NCI-H510A treated with DMSO at 0.1 percent for 48 hours (cell line): ENCODE measurements around the gene FRYL.
"Not testable (repeated sequence)": the region's sequence is repeated elsewhere in the genome, so short reads cannot be mapped to it uniquely, and the experiment has no call there.

Source experiments
- DNase-seq: peaks from one replicate; lab custom pipeline; 2025; lab: John Stamatoyannopoulos, UW

Gene FRYL

GRCh38 chr4:48785302-48785701 lies 5.2 kb upstream of the FRYL start:
- no peak for DNase-seq

DNA sequence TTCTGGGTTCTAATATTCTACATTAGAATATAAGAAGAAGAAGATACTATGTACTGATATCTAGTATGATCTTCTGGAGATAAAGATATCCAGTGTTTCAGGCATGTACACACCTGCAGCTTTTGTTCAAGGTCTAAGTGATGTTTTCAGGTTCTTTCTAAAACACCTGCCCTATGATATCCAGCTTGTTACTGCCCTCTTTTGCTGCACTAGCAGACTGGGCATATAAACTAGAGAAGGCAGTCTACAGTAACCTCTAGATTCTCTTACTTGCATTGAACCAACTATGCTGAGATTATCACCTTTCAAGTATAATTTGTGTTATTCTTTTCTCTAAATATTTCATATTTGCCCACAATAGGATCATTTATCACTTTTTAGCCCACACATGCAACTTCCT lies 1.9 kb upstream of the FRYL start:
- no peak for DNase-seq

DNA sequence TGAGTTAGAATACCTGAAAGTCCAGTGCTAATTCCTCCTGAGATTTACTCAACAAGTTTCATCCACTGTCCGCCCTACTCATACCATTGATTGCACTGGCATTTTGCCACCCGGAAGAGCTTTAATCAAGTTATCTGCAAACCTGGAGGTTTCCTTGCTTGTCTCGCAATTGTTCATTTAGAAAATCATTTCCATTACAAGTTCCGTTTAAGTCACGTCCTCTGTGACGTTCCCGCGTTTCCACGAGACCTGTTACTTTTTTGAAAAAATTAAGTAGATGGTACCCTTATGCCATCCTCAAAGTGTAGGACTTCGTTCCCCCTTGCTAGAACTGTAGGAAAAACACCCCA lies 761 bp upstream of the FRYL start:
- DNase-seq: no peak

DNA sequence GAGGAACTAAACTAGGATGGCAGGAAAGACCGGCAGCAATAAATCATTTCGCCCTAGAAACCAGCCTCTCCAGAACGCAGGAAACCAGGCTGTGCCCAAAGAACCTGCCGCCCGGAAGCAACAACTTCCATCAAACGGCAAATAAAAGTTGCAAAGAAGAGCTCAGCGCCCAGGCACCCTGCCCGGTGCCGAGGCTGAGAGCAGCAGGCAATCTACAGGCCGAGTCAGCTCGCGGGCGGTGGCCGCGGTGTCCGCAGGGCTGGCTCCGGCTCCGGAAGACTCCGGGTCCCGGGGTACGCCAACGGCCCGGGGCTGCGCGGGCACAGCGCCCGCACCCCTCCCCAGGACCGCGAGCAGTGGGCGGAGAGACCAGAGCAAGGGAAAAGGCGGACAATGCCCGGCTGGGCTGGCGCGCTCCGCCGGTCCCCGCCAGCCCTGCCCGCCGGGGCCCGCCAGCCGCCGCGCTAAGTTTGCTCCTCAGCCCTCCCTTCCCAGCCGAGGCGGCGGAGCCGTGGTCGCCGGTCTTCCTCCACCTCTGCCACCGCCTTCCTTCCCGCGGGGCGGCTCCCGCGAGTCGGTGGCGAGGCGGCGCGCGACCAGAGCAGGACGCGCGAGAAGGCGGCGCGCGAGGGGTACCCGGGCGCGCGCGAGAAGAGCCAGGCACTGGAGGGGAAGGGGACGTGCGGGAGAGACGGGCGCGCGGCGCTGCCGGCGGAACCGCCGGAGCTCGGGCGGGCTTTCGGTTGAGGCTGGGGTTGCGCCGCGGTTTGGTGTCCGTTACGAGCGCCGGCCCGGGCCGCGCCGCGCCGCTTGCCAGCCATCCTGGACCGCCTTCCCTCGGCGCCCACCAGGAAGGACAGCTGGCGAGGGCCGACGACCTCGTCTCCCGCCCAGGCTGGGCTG lies 733 bp downstream of the FRYL start:
- no peak for DNase-seq

GRCh38 chr4:48778431-48779094 lies 1.5 kb downstream of the FRYL start:
- DNase-seq: no peak

DNA sequence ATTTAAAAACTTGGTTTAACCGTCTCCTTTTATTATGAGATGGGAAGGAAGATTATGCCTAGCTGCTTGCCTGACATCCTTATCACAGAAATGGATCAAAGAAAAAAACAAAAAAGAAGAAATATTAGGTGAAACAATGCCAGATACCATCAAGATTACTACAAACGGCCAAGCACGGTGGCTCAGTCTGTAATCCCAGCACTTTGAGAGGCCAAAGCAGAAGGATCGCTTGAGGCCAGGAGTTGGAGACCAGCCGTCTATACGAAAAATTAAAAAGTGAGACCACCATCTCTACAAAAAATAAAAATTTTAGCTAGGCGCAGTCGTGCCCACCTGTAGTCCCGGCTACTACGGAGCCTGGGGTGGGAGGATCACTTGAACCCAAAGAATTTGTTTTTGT lies 2.3 kb downstream of the FRYL start:
- DNase-seq: no peak

GRCh38 chr4:48774760-48775710 lies 5.0 kb downstream of the FRYL start:
- DNase-seq: no peak

GRCh38 chr4:48772556-48772955 lies 7.5 kb downstream of the FRYL start:
- DNase-seq: no peak

DNA sequence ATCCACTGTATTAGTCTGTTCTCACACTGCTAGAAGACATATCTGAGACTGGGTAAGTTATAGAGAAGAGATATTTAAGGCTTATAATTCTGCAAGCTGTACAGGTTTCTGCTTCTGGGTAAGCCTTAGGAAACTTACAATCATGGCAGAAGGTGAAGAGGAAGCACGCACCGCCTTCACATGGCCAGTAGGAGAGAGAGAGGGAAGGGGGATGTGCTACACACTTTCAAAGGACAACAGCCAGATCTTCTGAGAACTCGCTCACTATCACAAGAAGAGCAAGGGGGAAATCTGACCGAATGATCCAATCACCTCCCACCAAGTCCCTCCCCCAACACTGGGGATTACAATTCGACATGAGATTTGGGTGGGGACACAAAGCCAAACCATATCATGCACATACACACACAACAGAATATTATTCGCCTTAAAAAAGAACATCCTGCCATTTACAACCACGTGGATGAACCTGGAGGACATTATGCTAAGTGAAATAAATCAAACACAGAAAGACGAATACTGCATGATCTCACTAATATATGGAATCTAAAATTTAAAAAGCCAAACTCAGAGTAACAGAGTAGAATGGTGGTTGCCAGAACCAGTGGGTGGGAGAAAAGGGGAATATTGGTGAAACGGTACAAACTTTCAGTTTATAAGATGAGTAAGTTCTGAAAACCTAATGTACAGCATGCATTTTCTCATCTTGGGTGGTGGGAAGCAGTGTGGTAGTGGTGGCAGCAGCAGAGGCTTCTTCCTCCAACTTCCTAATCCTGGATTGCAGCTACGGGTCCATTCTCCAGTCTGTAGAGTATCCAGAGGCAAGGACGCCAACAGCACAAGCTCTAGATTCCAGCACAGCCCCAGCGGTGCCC lies 12.8 kb downstream of the FRYL start:
- DNase-seq: no peak

DNA sequence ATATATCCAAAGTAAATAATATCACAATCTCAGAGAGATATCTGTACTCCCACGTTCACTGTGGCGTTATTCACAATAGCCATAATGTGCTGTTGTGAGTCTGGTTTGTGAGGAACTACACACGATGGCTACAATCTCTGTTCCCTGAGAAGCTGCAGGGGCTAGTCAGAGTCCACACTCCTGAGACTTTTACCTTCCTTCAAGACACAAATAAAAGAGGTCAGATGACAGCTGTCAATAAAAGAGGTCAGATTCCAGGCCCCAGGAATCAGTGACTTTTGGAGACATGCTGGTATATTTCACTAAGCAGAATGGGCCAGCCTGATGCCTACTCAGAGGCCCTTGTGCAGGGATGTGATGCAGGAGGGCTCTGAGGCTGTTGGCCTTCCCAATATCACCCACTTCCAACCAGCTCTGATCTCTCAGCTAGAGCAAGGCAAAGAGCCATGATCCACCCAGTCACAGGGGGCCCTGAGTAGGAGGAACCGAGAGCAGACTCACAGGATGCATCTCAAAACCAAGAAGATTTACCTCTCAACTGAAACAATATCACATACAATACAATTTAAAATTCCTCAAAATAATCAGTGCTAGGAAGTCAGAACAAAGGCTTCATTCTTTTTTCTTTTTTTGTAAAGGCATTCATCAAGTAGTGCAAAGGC lies 13.8 kb downstream of the FRYL start:
- DNase-seq: no peak

DNA sequence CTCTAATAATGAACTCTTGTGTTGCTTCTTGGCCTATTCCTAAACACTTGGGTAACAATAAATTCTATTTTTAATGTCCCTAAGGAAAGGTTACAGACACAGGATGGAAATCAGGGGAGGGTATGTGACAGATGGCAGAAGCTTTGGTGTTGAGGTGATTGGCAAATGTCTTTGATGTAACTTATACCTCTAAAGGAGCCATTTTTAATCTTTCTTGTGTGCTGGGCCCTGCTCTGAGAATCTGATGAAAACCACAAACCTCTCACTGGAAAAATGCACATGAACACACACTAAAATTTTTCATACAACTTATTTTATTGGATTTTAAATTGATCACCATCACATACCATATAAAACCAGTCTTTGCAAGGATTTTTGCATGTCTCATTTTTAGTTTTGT lies 17.7 kb downstream of the FRYL start:
- no peak for DNase-seq

DNA sequence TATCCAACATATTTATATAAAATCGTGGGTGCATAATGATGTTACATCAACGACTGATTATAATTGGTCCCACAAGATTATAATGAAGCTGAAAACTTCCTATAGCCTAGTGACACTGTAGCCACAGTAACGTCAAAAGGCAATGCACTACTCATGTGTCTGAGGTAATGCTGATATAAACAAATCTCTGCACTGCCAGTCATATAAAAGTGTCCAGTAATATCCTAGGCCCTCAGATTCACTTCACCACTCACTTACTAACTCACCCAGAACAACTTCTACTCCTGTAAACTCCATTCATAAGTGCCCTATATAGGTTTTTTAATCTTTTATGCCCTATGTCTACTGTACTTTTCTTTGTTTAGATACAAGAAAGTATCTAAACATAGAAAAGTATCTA lies 18.8 kb downstream of the FRYL start:
- DNase-seq: no peak

DNA sequence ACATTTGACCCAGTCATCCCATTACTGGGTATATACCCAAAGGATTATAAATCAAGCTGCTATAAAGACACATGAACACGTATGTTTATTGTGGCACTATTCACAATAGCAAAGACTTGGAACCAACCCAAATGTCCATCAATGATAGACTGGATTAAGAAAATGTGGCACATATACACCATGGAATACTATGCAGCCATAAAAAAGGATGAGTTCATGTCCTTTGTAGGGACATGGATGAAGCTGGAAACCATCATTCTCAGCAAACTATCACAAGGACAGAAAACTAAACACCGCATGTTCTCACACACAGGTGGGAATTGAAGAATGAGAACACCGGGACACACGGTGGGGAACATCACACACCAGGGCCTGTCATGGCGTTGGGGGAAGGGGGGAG lies 21.4 kb downstream of the FRYL start:
- DNase-seq: not testable (repeated sequence)

DNA sequence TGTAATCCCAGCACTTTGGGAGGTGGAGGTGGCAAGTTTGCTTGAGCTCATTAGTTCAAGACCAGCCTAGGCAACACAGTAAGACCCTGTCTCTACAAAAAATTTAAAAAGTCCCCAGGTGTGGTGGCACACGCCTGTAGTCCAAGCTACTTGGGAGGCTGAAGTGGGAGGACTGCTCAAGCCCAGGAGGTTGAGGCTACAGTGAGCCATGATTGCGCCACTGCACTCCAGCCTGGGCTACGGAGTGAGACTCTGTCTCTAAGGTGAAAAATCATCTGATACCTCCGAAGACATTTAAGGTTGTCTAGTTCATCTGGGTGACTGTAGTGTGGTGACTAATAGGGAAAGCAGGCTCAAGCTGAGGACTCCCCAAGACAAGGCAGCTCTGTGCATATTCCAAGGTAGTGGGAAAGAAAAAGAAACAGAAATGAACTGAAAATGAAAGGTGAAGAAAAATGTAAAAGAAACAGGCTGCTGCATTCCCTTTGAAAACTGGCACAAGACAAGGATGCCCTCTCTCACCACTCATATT lies 23.3 kb downstream of the FRYL start:
- no peak for DNase-seq

GRCh38 chr4:48755281-48755680 lies 24.8 kb downstream of the FRYL start:
- DNase-seq: no peak

- no peak for DNase-seq
Measured at GRCh38 chr4:48753159-48753558, 26.9 kb downstream of the FRYL start.

GRCh38 chr4:48752726-48753125 lies 27.4 kb downstream of the FRYL start:
- DNase-seq: no peak

DNA sequence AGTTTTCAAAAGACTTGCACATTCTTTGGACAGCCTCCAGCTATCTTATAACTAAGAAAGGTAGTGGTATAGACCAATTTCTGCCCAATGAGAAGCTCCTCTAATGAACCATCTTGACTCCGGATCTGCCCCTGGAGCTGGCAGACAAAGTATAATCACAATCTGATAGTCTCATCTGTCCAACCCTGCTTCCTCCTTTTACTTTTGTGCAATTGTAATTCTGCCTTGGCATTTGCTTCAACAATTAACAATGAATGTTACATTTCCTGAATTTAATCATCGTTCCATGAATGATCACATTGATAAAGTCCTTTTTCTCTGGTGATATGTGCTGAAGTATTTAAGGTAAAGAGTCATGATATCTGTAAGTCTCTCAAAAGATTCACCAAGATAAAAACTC lies 27.8 kb downstream of the FRYL start:
- DNase-seq: no peak

DNA sequence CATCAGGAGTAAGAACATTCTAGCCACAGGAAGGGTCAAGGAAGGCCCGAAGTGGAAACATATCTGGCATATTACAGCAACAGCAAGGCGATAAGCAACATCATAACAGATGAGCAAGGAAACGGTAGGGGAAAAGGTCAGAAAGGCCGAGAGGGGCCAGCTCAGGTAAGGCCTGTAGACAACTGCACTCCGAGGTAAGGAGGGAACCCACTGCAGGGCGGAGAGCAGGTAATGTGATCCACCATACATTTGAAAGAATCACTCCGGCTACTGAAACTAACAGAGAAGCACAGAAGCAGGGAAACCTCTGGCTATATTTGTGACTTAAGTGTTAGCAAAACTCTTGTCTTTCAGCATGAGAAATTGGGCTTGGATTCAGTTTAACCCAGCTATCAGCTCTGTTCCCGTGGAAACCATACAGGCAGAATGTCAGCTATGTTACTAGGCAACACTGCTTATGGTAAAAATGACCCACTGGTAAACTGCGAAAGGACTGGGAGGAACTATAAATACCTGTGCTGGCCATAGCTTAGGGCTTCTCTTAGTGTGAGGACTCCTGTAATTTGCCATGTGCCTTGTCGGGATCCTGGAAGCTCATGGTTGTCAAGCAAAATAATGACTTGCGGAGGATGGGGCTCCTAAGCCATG lies 31.0 kb downstream of the FRYL start:
- DNase-seq: no peak
